SK-N-SH treated with all-trans-retinoic acid at 6 μM for 48 hours (cell line): Measurements from ENCODE around the gene SDK1.

ENCODE experiments used
- CREB5 ChIP-seq: fragments of 250-450 bp; sonication (Bioruptor Pico); IDR thresholded peaks from 2 replicates; pipeline ENCODE4 v1.5.1; 2020; ENCODE audit warnings: low read depth, mild to moderate bottlenecking, moderate library complexity
- PATZ1 ChIP-seq: fragments of 250-450 bp; sonication (Bioruptor Pico); IDR thresholded peaks from 2 replicates; pipeline ENCODE4 v1.8.0; 2020; ENCODE audit warnings: mild to moderate bottlenecking, moderate library complexity, borderline replicate concordance
- PPARA ChIP-seq: fragments of 250-450 bp; sonication (Bioruptor Pico); IDR thresholded peaks from 2 replicates; pipeline ENCODE4 v1.5.0; 2020; ENCODE audit warnings: mild to moderate bottlenecking, borderline replicate concordance
- RARB ChIP-seq: fragments of 250-450 bp; sonication (Bioruptor Pico); IDR thresholded peaks from 2 replicates; pipeline ENCODE4 v1.8.0; 2021; ENCODE audit warnings: mild to moderate bottlenecking, moderate library complexity
- SNAI2 ChIP-seq: fragments of 250-450 bp; sonication (Bioruptor Pico); IDR thresholded peaks from 2 replicates; pipeline ENCODE4 v1.5.0; 2020; ENCODE audit warnings: mild to moderate bottlenecking, moderate library complexity
- TSHZ2 ChIP-seq: fragments of 250-450 bp; sonication (Bioruptor Pico); IDR thresholded peaks from 2 replicates; pipeline ENCODE4 v1.5.0; 2020; ENCODE audit warnings: mild to moderate bottlenecking, moderate library complexity
- ZC3H10 ChIP-seq: fragments of 250-450 bp; sonication (Bioruptor Pico); IDR thresholded peaks from 2 replicates; pipeline ENCODE4 v1.5.1; 2021; ENCODE audit warnings: mild to moderate bottlenecking, moderate library complexity
- ZFP3 ChIP-seq: fragments of 250-450 bp; sonication (Bioruptor Pico); IDR thresholded peaks from 2 replicates; pipeline ENCODE4 v1.5.0; 2020; ENCODE audit warnings: mild to moderate bottlenecking, moderate library complexity
- ZFP30 ChIP-seq: fragments of 450-650 bp; formaldehyde crosslinking; IDR thresholded peaks from 2 replicates; pipeline ENCODE4 v1.5.0; 2022; ENCODE audit warnings: mild to moderate bottlenecking, moderate library complexity

- TF ChIP-seq ZFP30 (no peak), ZC3H10 (CRISPR knock-in tag) (no peak), CREB5 (no peak), SNAI2 (CRISPR knock-in tag) (no peak), RARB (CRISPR knock-in tag) (no peak), TSHZ2 (CRISPR knock-in tag) (no peak), ZFP3 (CRISPR knock-in tag) (no peak), PPARA (CRISPR knock-in tag) (no peak), PATZ1 (CRISPR knock-in tag) (no peak)
Measured at GRCh38 chr7:3578399-3578798, 277.3 kb downstream of the SDK1 start.
